Right atrium auricular region (tissue), 2 donors: ENCODE results near the gene MYLK3. TPM values are rescaled to one million over a fixed set of nuclear protein-coding genes. Genes with fewer than 3 reads are reported as not detected.
A peak's percentile ranks its signal among the peaks of the same experiment; 100 is the strongest.

ENCODE experiments used
- DNase-seq: peaks from one replicate; pipeline ENCODE4 v3.0.0-alpha.2; 2019; ENCODE audit warnings: low spot score
- H3K27ac ChIP-seq, 2 donors: fragments of 200-600 bp; sonication (generic); 1 replicate in 1 of 2; 2 replicates in 1 of 2; pipeline ENCODE4 v1.5.1; 2016 to 2019
- H3K27me3 ChIP-seq, 2 donors: fragments of 200-600 bp; sonication (generic); one replicate each; pipeline versions ENCODE4 v1.5.1 to v1.6.0; 2017 to 2019
- H3K36me3 ChIP-seq: fragments of 200-600 bp; sonication (generic); one replicate; pipeline ENCODE4 v1.5.1; 2016
- H3K4me1 ChIP-seq, 2 donors: fragments of 200-600 bp; sonication (generic); one replicate each; pipeline versions ENCODE4 v1.5.1 to v1.6.0; 2017 to 2019
- H3K4me3 ChIP-seq, 2 donors: fragments of 200-600 bp; sonication (generic); 1 replicate in 1 of 2; 2 replicates in 1 of 2; pipeline ENCODE4 v1.5.1; 2017 to 2019; ENCODE audit warnings: mild to moderate bottlenecking in 1 of 2, moderate library complexity in 1 of 2
- H3K9me3 ChIP-seq, 2 donors: fragments of 200-600 bp; sonication (generic); one replicate each; pipeline ENCODE4 v1.5.1; 2019
- total RNA-seq, 2 donors: library from RNA; depleted of rRNA; stranded (reverse); fragments of >200 nt; gene quantifications; one replicate each; pipeline ENCODE4 v1.1.0, GENCODE V29; 2016
- TF ChIP-seq, protein P1 (sequence below), 2 donors: fragments of 200-600 bp; sonication (generic); IDR thresholded peaks; one replicate each; pipeline ENCODE4 v1.5.1; 2019; ENCODE audit warnings: antibody characterized with exemption in 2 of 2

Gene MYLK3
- total RNA-seq, 2 donors from 2014 or later, result 275 to 456 TPM

DNA sequence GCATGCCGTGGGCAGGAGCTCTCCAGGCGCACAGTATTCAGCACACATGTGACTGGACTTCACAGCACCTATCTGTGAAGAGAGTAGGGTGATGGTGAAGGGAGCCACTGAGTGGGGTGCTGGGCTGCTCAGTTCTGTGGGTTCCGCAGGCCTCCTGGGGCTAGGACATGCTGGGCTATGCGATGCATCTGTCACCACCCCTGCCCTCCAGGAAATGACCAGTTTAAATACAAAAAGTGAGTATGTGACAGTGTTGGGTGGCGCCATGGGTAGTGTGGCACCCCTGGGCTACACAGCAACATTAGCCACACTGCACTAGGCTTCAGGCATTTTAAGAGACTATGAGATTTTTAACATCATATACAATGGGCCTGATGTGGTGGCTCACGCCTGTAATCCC, 28.6 kb downstream of the MYLK3 start:
- TF ChIP-seq, protein P1, sequence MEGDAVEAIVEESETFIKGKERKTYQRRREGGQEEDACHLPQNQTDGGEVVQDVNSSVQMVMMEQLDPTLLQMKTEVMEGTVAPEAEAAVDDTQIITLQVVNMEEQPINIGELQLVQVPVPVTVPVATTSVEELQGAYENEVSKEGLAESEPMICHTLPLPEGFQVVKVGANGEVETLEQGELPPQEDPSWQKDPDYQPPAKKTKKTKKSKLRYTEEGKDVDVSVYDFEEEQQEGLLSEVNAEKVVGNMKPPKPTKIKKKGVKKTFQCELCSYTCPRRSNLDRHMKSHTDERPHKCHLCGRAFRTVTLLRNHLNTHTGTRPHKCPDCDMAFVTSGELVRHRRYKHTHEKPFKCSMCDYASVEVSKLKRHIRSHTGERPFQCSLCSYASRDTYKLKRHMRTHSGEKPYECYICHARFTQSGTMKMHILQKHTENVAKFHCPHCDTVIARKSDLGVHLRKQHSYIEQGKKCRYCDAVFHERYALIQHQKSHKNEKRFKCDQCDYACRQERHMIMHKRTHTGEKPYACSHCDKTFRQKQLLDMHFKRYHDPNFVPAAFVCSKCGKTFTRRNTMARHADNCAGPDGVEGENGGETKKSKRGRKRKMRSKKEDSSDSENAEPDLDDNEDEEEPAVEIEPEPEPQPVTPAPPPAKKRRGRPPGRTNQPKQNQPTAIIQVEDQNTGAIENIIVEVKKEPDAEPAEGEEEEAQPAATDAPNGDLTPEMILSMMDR (IDR thresholded peaks at IDR 0.05), result no peak
- H3K9me3 ChIP-seq, result no peaks in the 10 kb centered on the region
- no peaks in the 10 kb centered on the region for H3K27me3 ChIP-seq
- H3K27ac ChIP-seq, result no peak overlapping the region
- DNase-seq, result no peak
- peaks cover 0 to 18% of the 10 kb centered on the region in 2 donors for H3K4me1 ChIP-seq
- no peak overlapping the region for H3K4me3 ChIP-seq
- H3K36me3 ChIP-seq, result peaks cover 66% of the 10 kb centered on the region

- TF ChIP-seq, protein P1 (IDR thresholded peaks at IDR 0.05), result no peak
- H3K4me1 ChIP-seq, result peaks cover 0 to 28% of the 10 kb centered on the region in 2 donors
- DNase-seq, result no peak
- no peak overlapping the region for H3K27ac ChIP-seq
- H3K36me3 ChIP-seq, result peaks cover 54% of the 10 kb centered on the region
- no peaks in the 10 kb centered on the region for H3K9me3 ChIP-seq
- H3K27me3 ChIP-seq, result no peaks in the 10 kb centered on the region
- H3K4me3 ChIP-seq, result no peak overlapping the region
Measured at GRCh38 chr16:46718214-46718613, 29.9 kb downstream of the MYLK3 start.

DNA sequence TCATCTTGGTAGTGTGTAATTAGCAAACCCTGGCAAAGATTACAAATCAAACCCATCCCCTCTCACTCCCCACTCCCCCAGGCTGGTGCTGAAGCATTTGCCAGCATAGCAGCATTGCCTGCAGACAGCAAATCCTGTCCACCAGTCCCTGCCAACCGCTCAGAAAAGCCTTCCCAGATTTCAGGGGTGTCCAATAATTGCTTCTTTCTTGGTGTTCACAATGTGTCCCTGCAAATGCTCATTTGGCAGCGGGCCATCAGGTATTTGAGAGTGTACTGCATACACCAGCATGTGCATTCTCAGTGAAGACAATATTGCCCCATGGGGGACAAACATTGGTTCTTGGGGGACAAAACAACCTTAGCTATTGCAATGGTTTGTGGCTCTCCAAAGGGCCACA, 30.5 kb downstream of the MYLK3 start:
- TF ChIP-seq, protein P1 (IDR thresholded peaks at IDR 0.05), result no peak
- H3K4me3 ChIP-seq, result no peak overlapping the region
- peaks cover 0 to 32% of the 10 kb centered on the region in 2 donors for H3K4me1 ChIP-seq
- H3K36me3 ChIP-seq, result peaks cover 50% of the 10 kb centered on the region
- H3K27me3 ChIP-seq, result no peaks in the 10 kb centered on the region
- DNase-seq, result no peak
- peak overlapping the region in 1 of 2 donors; percentile 3 for H3K27ac ChIP-seq
- H3K9me3 ChIP-seq, result no peaks in the 10 kb centered on the region

GRCh38 chr16:46715769-46716305, 32.3 kb downstream of the MYLK3 start:
- Histone ChIP-seq H3K4me3 (no peak overlapping the region), H3K4me1 (peaks cover 0 to 46% of the 10 kb centered on the region in 2 donors), H3K27me3 (no peaks in the 10 kb centered on the region), H3K9me3 (no peaks in the 10 kb centered on the region), H3K36me3 (peaks cover 40% of the 10 kb centered on the region), H3K27ac (peak overlapping the region; percentile 74 to 76)
- TF ChIP-seq, protein P1 (IDR thresholded peaks at IDR 0.05), result no peak
- DNase-seq, result no peak

DNA sequence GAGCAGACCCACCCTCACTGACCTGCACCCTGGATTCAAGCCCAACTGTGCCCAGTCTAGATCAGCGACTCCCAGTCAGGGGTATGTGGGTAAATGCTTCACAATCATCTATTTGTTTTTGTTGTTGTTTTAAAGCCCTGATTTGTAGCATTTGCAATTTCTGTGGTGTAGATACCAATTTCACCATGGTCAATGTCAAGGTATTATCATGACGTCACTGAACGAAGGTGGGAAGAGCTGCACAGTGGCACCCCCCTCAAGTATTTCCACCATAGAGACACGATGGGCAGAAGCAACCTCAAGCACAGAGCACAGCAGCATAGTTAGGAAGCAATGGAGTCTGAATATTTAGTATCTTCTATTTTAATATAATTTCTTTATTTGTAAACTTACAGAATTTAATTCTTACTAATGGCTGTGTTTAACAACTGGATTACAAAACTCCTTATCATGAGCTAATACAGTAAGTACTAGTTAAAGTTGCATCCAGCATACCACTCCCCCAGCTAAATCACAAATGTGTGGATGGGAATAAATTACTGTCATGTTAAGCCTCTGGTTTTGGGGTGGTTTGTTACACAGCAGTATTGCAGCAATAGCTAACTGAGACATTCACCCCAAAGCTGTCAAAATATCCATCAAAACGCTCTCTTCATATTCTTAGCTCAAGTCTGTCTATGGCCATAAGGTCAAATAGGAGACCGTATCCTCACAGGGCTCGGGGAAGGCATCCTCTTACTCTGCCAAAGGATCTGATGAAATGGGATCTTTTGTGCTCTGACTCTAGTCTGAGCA, 33.1 kb downstream of the MYLK3 start:
- Histone ChIP-seq H3K4me1 (peaks cover 0 to 46% of the 10 kb centered on the region in 2 donors), H3K27ac (peak overlapping the region; percentile 74 to 76), H3K27me3 (no peaks in the 10 kb centered on the region), H3K36me3 (peaks cover 38% of the 10 kb centered on the region), H3K4me3 (no peak overlapping the region), H3K9me3 (no peaks in the 10 kb centered on the region)
- no peak for DNase-seq
- TF ChIP-seq, protein P1 (IDR thresholded peaks at IDR 0.05), result no peak
